B cell (primary cell): ENCODE data around the gene HHATL. TPM values are rescaled to one million over a fixed set of nuclear protein-coding genes. Genes with fewer than 3 reads are reported as not detected.

Experiments
- ATAC-seq: fragments of 200-7000 bp; cut with Tn5 transposase; one replicate; pipeline ENCODE4 v1.10.0; 2021; ENCODE audit warnings: low read depth, mild to moderate bottlenecking, moderate number of reproducible peaks, moderate library complexity
- CTCF ChIA-PET: fragments of 350-600 bp; sonication (Branson Sonifier 250); formaldehyde crosslinking; loops from one replicate; lab custom pipeline; 2021; ENCODE audit warnings: antibody characterized with exemption, inconsistent platforms; lab: Charles Lee
- POLR2A ChIA-PET: fragments of 350-600 bp; sonication (Branson Sonifier 250); formaldehyde crosslinking; loops from one replicate; lab custom pipeline; 2021; ENCODE audit warnings: antibody characterized with exemption; lab: Charles Lee
- DNase-seq: peaks from one replicate; pipeline ENCODE4 v3.0.0; 2013
- H2AFZ ChIP-seq: 2 replicates; pipeline ENCODE4 v1.6.1; 2012; ENCODE audit warnings: mild to moderate bottlenecking, low read depth, low read length; ENCODE audit not compliant: insufficient read depth, poor library complexity, severe bottlenecking
- H3K27ac ChIP-seq, 2 donors: 1 replicate in 1 of 2; 2 replicates in 1 of 2; pipeline ENCODE4 v1.5.1; 2012 to 2013; ENCODE audit warnings: low read length in 2 of 2, mild to moderate bottlenecking in 2 of 2, moderate library complexity in 1 of 2
- H3K27me3 ChIP-seq, 4 experiments: fragments of 200-600 bp in 1 of 4; sonication (generic) in 1 of 4; replicated peaks in 1 of 4; 1 replicate in 2 of 4; 2 replicates in 2 of 4; pipeline versions ENCODE4 v1.6.1 to v1.7.0; 2013 to 2016; ENCODE audit warnings: low read length in 3 of 4, mild to moderate bottlenecking in 2 of 4, mixed read lengths in 1 of 4, moderate library complexity in 1 of 4; ENCODE audit not compliant: insufficient read depth in 4 of 4, control insufficient read depth in 3 of 4; ENCODE audit errors: control extremely low read depth in 1 of 4
- H3K36me3 ChIP-seq, 2 experiments: replicated peaks in 1 of 2; 1 replicate in 1 of 2; 2 replicates in 1 of 2; pipeline versions ENCODE4 v1.6.1 to v1.7.1; 2013; ENCODE audit warnings: low read length in 1 of 2; ENCODE audit not compliant: insufficient read depth in 2 of 2, control insufficient read depth in 1 of 2; ENCODE audit errors: control extremely low read depth in 1 of 2, extremely low read depth in 1 of 2
- H3K4me1 ChIP-seq, 2 donors: fragments of 200-600 bp in 1 of 2; sonication (generic) in 1 of 2; 1 replicate in 1 of 2; 2 replicates in 1 of 2; pipeline versions ENCODE4 v1.5.1 to v1.6.1; 2013 to 2017; ENCODE audit warnings: low read length in 2 of 2; ENCODE audit not compliant: control insufficient read depth in 2 of 2, insufficient read depth in 2 of 2
- H3K4me2 ChIP-seq: replicated peaks from 2 replicates; pipeline ENCODE3; 2012; ENCODE audit warnings: mild to moderate bottlenecking, low read depth, low read length; ENCODE audit not compliant: poor library complexity, severe bottlenecking
- H3K4me3 ChIP-seq, 5 experiments: fragments of 200-600 bp in 1 of 5; sonication (generic) in 1 of 5; 1 replicate in 3 of 5; 2 replicates in 2 of 5; pipeline versions ENCODE4 v1.5.1 to v1.7.0; 2011 to 2016; ENCODE audit warnings: low read length in 4 of 5, mild to moderate bottlenecking in 4 of 5, low read depth in 2 of 5, control low read depth in 1 of 5, moderate library complexity in 1 of 5; ENCODE audit not compliant: insufficient read depth in 1 of 5; ENCODE audit errors: control extremely low read depth in 1 of 5, extremely low read depth in 1 of 5
- H3K79me2 ChIP-seq: fragments of 200-600 bp; sonication (generic); one replicate; pipeline ENCODE4 v1.6.0; 2016; ENCODE audit warnings: low read length; ENCODE audit not compliant: control insufficient read depth, insufficient read depth
- H3K9ac ChIP-seq: fragments of 200-600 bp; sonication (generic); 2 replicates; pipeline ENCODE4 v1.6.1; 2017; ENCODE audit warnings: mild to moderate bottlenecking, low read length, moderate library complexity
- H3K9me3 ChIP-seq, 3 donors: one replicate each; pipeline versions ENCODE4 v1.6.1 to v1.7.1; 2013; ENCODE audit warnings: low read length in 2 of 3; ENCODE audit not compliant: control insufficient read depth in 2 of 3, insufficient read depth in 1 of 3; ENCODE audit errors: control extremely low read depth in 1 of 3
- H4K20me1 ChIP-seq: 2 replicates; pipeline ENCODE4 v1.6.0; 2012; ENCODE audit warnings: mild to moderate bottlenecking, low read length; ENCODE audit not compliant: insufficient read depth, control insufficient read depth, poor library complexity, severe bottlenecking
- H3K27ac Mint-ChIP-seq: one replicate; pipeline ENCODE4 v1.8.0; 2021; ENCODE audit warnings: mixed read lengths
- H3K27me3 Mint-ChIP-seq: one replicate; pipeline ENCODE4 v1.8.0; 2021; ENCODE audit warnings: mixed read lengths
- H3K4me1 Mint-ChIP-seq: one replicate; pipeline ENCODE4 v1.8.0; 2021; ENCODE audit warnings: mixed read lengths
- H3K4me3 Mint-ChIP-seq: one replicate; pipeline ENCODE4 v1.8.0; 2021; ENCODE audit warnings: mixed read lengths
- H3K9me3 Mint-ChIP-seq: one replicate; pipeline ENCODE4 v1.8.0; 2022; ENCODE audit warnings: mixed read lengths; ENCODE audit not compliant: insufficient read depth
- EZH2 ChIP-seq: IDR thresholded peaks from 2 replicates; pipeline ENCODE4 v1.6.1; 2012; ENCODE audit warnings: borderline replicate concordance, low read depth, mild to moderate bottlenecking, moderate library complexity, low read length; ENCODE audit not compliant: insufficient read depth, poor library complexity, severe bottlenecking
- WGBS: methylation state at CpG from one replicate; pipeline ENCODE4 v1.1.5; 2013; ENCODE audit warnings: missing lambda C conversion rate; ENCODE audit not compliant: insufficient coverage; 5-methylcytosine and 5-hydroxymethylcytosine counted together
- intact Hi-C: fragments of 100-400 bp; cut with micrococcal nuclease; formaldehyde crosslinking; loops from one replicate; pipeline ENCODE4 v1.10.0; 2022
- polyA plus RNA-seq: library from polyadenylated mRNA; depleted of rRNA; stranded (reverse); fragments of >200 nt; gene quantifications from 2 replicates; pipeline ENCODE4 v1.2.3, GENCODE V29; 2012
- total RNA-seq, 2 donors: library from RNA; stranded (reverse); fragments of 120-200 nt in 1 of 2; gene quantifications; 1 replicate in 1 of 2; 2 replicates in 1 of 2; pipeline versions ENCODE4 v1.2.3 to v1.2.4, GENCODE V29; 2013 to 2022
- TF ChIP-seq, protein P1 (sequence below): fragments of 200-600 bp; IDR thresholded peaks from one replicate; pipeline ENCODE4 v1.8.0; 2022; ENCODE audit warnings: antibody characterized with exemption, mild to moderate bottlenecking

HHATL gene
- total and polyA plus RNA-seq, 2 donors (not counting 1 experiment from before 2014, with no cell fraction given) = not detected

DNA sequence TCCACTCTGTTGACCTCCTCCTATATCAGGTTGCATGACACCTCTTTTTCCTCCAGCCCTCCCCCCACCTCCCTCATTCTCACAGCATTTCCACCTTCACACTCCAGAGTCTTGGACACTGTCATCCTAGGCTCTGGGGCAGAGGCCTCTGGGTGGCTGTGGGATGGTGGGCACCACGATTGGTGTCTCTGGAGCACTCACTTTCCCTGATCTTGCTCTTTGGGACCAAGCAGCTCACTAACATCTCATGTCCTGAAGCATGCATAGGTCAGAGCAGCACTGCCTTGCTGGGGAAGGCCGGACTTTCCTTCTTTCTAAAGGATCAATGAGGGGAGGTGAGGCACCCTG lies 34.2 kb downstream of the HHATL start:
- Mint-ChIP-seq H3K9me3 (no peaks in the 10 kb centered on the region), H3K27me3 (no peaks in the 10 kb centered on the region), H3K4me3 (no peak overlapping the region), H3K4me1 (peaks cover 13% of the 10 kb centered on the region), H3K27ac (no peak overlapping the region)
- H3K4me1 ChIP-seq = peaks cover 10 to 15% of the 10 kb centered on the region in 2 donors
- no peaks in the 10 kb centered on the region for H4K20me1 ChIP-seq
- no peak overlapping the region for H3K4me2 ChIP-seq
- ChIA-PET CTCF (no interaction called here), POLR2A (no interaction called here)
- TF ChIP-seq, protein P1, sequence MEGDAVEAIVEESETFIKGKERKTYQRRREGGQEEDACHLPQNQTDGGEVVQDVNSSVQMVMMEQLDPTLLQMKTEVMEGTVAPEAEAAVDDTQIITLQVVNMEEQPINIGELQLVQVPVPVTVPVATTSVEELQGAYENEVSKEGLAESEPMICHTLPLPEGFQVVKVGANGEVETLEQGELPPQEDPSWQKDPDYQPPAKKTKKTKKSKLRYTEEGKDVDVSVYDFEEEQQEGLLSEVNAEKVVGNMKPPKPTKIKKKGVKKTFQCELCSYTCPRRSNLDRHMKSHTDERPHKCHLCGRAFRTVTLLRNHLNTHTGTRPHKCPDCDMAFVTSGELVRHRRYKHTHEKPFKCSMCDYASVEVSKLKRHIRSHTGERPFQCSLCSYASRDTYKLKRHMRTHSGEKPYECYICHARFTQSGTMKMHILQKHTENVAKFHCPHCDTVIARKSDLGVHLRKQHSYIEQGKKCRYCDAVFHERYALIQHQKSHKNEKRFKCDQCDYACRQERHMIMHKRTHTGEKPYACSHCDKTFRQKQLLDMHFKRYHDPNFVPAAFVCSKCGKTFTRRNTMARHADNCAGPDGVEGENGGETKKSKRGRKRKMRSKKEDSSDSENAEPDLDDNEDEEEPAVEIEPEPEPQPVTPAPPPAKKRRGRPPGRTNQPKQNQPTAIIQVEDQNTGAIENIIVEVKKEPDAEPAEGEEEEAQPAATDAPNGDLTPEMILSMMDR = no peak
- no peak for TF ChIP-seq EZH2
- no peak overlapping the region for H3K27ac ChIP-seq
- no peak overlapping the region for H3K4me3 ChIP-seq
- intact Hi-C loops = no loop called here
- WGBS = 67% methylated on average over 1 of the region's 2 CpGs
- no peaks in the 10 kb centered on the region for H3K36me3 ChIP-seq
- H2AFZ ChIP-seq = no peak overlapping the region
- DNase-seq = no peak
- H3K9ac ChIP-seq = no peak overlapping the region
- no peaks in the 10 kb centered on the region for H3K27me3 ChIP-seq
- ATAC-seq = no peak
- H3K9me3 ChIP-seq = peaks cover 0 to 12% (median 1%) of the 10 kb centered on the region in 3 donors
- H3K79me2 ChIP-seq = no peaks in the 10 kb centered on the region

DNA sequence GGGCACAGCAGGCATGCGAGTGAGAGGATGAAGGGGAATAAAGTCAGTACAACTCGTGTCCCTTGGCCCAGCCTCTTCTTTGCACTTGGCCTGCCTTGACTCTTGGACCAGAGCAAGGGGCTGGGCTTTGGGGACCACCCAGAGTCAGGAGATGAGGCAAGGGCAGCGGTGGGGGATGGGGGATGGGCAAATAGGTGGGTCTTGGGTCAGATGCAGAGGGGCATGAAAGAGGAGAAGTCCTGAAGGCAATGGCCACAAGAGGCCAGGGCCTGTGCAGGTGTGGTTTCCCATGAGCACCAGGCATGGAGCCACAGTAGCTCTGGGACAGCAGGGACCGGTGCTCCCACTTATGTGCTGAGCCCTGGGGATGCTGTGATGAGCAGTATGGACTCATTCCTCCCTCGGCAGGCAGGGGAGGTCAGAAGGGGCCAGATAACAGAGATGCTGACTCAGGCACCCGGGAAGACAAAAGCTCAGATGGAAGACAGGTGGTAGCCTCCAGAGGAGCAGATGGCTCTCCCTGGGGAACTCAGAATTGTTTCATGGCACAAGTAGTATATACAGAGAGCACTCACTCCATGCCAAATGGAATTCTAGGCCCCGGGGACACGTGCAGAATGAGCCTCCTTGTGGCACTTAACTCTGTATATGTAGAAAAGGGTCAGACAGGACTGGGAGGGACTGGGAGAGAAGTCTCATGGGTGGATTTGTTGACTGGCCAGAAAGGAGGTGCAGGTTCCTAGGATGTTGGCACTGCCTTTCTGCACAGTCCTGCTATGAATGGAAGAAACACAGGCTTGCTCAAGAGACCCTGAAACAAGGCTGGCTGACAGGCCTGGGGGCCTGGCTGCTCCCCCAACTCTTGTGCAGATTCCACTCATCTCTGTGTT lies 34.8 kb downstream of the HHATL start:
- ATAC-seq (no peak), DNase-seq (no peak)
- Histone ChIP-seq H3K4me1 (peaks cover 13 to 21% of the 10 kb centered on the region in 2 donors), H4K20me1 (no peaks in the 10 kb centered on the region), H3K9ac (no peak overlapping the region), H3K36me3 (no peaks in the 10 kb centered on the region), H3K27me3 (no peaks in the 10 kb centered on the region), H3K4me2 (no peak overlapping the region), H3K9me3 (peaks cover 0 to 8% (median 1%) of the 10 kb centered on the region in 3 donors), H3K4me3 (no peak overlapping the region), H2AFZ (no peak overlapping the region), H3K27ac (no peak overlapping the region), H3K79me2 (no peaks in the 10 kb centered on the region)
- 84% methylated on average over 6 of the region's 8 CpGs for WGBS
- Mint-ChIP-seq H3K4me3 (no peak overlapping the region), H3K9me3 (no peaks in the 10 kb centered on the region), H3K27ac (no peak overlapping the region), H3K4me1 (peaks cover 13% of the 10 kb centered on the region), H3K27me3 (no peaks in the 10 kb centered on the region)
- POLR2A ChIA-PET = no interaction called here
- CTCF ChIA-PET = no interaction called here
- intact Hi-C loops = no loop called here
- no peak for TF ChIP-seq EZH2
- TF ChIP-seq, protein P1 = no peak
